ENCODE measurements around the gene PNLIPRP2.

The PNLIPRP2 gene

GRCh38 chr10:116611153-116611545, 9.6 kb upstream of the PNLIPRP2 start:
- FAIRE-seq (no peak), DNase-seq (ENCODE audit: insufficient read length, low spot score) (no peak)

GRCh38 chr10:116612107-116612769, 8.5 kb upstream of the PNLIPRP2 start:
- FAIRE-seq: no peak
- no peak for DNase-seq (ENCODE audit: insufficient read length, low spot score)

DNA sequence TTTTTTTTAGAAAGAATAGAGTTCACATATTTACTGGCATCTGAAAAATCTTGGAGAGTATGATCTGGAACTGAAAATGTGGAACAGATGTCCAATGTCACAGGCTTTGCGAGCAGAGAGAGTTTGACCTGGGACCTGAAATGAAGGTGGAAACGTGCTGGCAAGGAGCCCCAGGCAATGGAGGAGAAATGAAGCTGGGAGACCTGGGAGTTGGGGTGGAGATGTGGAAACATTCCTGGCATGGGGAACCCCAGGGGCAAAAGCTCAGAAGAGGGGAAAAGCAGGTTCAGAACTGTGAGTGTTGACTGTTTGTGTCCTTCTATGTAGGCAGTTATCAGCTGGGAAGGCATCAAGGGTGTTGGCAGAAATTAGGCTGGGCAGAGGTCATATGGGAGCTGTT, 7.3 kb upstream of the PNLIPRP2 start:
- no peak for DNase-seq (ENCODE audit: insufficient read length, low spot score)
- FAIRE-seq: no peak

- FAIRE-seq: no peak
- no peak for DNase-seq (ENCODE audit: insufficient read length, low spot score)
Observed at GRCh38 chr10:116614796-116615195, 6.0 kb upstream of the PNLIPRP2 start.

DNA sequence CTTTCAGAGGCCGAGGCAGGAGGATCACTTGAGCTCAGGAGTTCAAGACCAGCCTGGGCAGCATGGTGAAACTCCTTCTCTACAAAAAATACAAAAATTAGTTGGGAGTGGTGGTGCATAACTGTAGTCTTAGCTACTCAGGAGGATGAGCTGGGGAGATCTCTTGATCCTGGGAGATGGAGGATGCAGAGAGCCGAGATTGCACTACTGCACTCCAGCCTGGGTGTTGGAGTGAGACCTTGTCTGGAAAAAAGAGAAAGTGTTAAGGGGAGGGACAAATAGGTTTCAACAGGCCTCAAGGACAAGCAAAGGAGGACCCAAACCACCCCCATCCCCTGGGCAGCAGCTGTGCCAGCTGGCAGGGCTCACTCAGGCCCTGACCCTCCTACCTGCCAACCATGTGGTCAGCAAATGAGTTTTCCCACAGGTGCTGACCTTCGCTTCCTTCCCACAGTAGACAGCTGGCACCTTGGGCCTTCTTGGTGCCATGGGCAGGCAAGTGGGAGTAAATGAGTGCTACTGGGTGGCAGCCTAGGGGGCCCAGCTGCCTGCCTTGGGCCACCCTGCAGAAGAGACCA, 5.5 kb upstream of the PNLIPRP2 start:
- FAIRE-seq (no peak), DNase-seq (ENCODE audit: insufficient read length, low spot score) (no peak)

DNA sequence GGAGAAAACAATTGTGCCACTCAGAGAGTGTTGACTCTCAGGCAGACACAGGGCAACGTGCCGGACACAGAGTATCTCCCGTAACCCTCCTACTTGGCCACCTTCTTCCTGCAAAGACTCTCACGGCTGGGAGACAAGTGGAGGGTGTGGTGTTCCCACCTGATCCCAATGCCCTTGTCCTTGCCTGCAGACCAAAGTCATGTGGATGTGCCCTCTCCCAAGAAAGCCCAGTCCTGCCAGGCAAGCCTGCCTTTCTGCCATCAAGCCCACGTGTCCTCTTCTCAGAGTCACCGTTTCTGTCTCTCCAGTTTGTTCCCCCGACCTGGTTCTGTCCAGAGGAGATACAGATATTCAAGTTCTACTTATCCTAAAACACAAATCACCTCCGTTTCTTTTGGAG, 723 bp downstream of the PNLIPRP2 start:
- DNase-seq (ENCODE audit: insufficient read length, low spot score) (no peak), FAIRE-seq (no peak)

DNA sequence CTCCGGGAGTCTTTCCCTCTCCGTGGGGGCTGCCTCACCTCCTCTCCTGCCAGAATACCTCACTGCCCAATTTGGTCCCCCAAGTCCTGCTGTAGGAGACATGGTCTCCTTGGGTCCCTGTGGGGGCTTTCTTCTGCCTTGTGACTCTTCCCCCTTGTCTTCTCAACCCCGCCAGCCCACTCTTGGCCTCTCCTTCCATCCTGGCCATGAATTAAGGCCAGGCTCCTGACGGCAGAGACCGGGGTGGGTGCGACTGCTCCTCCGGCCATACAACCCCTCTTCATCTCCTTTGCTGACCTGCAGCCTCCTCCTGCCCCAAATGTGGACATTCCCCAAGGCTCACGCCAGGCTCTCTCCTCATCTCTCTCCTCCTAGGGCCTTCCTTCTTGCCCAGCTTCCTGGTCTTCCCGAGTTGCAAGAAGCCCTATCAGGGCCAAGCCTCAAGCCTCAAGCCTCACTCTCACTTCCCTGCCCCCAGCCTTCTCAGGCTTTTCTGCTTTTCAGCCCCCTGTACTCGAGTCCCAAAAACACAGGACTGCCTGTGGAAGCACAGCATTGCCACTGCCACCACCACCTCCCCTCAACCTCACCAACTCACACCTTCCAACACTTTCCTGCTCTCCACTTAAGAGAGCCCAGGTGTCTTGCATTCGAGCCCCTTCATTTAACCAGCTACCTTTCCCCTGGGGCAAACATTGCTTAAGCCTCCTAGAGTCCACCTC, 1.3 kb downstream of the PNLIPRP2 start:
- FAIRE-seq (no peak), DNase-seq (ENCODE audit: insufficient read length, low spot score) (no peak)

DNA sequence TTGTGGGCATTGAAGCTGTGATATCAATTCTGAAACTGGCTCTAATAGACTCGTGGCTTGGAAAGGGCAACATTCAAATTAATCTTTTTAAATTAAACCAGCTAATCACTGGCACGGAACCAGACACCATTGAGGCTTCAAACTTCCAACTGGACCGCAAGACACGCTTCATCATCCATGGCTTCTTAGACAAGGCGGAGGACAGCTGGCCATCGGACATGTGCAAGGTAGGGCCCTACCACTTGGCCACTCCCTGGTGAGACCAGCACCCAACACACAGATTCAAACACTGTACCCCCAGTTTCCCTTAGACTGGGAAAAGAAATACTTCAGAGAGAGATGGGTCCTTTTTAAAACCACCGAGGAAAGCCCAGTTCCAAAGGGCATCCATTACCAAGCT, 5.1 kb downstream of the PNLIPRP2 start:
- no peak for FAIRE-seq

DNA sequence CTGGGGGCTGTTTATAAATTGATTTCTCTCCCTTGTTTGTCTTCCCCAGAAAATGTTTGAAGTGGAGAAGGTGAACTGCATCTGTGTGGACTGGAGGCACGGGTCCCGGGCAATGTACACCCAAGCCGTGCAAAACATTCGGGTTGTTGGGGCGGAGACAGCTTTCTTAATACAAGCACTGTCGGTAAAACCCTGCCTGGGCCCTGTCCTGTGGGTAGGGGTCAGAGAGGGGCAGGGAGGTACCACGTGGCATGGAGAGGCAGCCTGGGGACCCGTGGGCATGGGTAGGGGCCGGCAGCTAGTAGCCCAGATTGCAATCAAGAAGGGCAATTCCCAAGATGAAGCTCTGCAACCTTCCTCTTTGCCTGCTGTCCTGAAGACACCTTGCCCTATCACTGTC, 6.1 kb downstream of the PNLIPRP2 start:
- DNase-seq (ENCODE audit: insufficient read length, low spot score) (no peak), FAIRE-seq (no peak)

More for the DNA sequence above, 5.1 kb downstream of the PNLIPRP2 start:
- no peak for DNase-seq (ENCODE audit: insufficient read length, low spot score)

DNA sequence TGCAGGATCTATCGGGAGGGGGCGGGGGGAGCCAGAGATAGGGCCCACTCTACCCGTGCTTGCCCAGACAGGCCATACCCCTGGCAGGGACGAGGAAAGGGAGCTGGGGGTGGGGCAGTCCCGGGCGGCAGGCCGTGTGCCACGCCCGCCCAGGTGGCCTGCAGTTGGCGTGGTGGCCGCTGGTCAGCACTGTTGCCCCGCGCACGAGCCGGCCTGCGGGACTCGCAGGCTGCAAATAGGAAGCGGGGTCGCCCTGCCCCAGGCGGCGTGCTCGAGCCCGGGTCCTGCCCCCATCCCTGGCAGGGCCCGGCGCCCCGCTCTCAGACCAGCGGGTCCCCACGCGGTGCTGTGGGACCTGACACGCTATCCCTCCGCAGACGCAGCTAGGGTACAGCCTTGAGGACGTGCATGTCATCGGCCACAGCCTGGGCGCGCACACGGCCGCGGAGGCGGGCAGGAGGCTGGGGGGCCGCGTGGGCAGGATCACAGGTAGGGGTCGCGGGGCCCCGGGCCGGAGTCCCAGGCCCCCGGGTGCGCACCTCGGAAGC, 6.7 kb downstream of the PNLIPRP2 start:
- no peak for DNase-seq (ENCODE audit: insufficient read length, low spot score)

DNA sequence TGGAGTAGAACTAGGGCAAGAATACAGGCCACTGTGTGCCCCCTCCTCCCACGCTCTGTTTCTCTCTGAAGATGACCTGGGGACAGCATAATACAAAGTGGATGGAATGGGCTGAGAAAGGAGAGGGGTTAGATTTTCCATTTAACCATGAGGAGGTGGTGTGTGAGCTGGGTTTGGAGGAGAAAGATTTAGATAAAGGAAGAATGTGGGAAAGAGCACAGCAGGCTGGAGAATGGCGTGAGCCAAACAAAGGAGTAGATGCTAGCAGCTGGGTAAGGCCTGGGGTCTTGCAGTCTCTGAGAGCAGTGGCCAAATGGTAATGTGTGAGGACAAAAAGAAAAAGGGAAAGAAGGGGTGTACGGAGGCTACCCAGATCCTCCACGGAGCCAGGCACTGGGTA, 8.6 kb downstream of the PNLIPRP2 start:
- DNase-seq (ENCODE audit: insufficient read length, low spot score) (no peak), FAIRE-seq (no peak)

More for the DNA sequence above, 6.7 kb downstream of the PNLIPRP2 start:
- FAIRE-seq: no peak

DNA sequence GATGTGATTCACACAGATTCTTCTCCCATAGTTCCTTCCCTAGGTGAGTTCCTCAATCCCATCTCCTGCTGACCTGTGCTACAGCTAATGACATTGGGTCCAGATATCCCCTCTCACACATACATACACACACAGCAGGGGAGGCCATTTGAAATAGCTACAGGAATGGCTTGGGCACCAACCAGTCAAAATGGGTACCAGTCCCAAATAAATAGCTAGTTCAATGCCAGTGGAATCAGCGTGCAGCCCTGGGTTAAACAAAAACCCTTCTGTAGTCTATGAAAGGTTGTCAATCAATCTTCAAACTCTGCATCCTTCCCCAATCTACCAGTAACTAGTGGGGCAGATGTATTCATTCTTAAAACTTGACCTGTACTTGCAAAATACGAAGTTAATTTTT, 9.3 kb downstream of the PNLIPRP2 start:
- no peak for FAIRE-seq

GRCh38 chr10:116631871-116632295, 11.1 kb downstream of the PNLIPRP2 start:
- no peak for DNase-seq (ENCODE audit: insufficient read length, low spot score)
- FAIRE-seq: no peak

More for the DNA sequence above, 9.3 kb downstream of the PNLIPRP2 start:
- no peak for DNase-seq (ENCODE audit: insufficient read length, low spot score)

GRCh38 chr10:116632596-116633215, 12.0 kb downstream of the PNLIPRP2 start:
- FAIRE-seq (no peak), DNase-seq (ENCODE audit: insufficient read length, low spot score) (no peak)

- FAIRE-seq (no peak), DNase-seq (ENCODE audit: insufficient read length, low spot score) (no peak)
Observed at GRCh38 chr10:116633216-116633600, 12.5 kb downstream of the PNLIPRP2 start.

DNA sequence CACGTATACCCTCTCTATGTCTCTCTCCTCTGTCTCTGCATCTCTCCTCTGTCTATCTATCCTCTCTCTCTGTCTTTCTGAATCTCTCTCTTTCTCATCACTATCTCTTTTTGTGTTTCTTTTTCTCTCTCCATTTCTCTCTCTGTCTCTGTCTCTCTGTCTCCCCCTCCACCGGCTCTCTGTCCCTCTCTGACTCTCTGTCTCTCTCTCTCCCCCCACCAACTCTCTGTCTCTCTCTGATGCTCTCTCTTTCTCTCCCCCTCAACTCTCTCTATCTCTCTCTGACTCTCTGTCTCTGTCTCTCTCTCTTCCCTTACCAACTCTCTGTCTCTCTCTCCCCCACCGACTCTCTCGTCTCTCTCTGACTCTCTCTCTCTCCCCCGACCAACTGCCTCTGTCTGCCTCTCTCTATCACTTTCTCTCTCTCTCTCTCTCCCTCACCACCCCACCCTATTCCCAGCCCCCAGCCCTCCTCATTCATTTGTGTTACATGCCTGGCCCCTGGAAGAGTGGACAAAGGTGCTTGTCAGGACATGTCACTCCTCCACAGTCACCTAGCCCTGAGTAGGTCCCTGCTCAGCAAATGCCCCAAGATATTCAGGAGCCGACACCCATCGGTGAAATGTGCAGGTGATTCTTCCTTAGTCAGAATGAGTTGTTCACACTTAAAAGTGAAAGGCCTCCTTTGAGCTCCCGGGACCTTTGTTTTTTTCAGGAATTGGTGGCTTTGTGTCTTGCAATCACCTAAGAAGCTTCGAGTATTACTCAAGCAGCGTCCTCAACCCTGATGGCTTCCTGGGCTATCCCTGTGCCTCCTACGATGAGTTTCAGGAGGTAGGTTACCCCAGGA, 13.6 kb downstream of the PNLIPRP2 start:
- no peak for FAIRE-seq
- DNase-seq (ENCODE audit: insufficient read length, low spot score): no peak

DNA sequence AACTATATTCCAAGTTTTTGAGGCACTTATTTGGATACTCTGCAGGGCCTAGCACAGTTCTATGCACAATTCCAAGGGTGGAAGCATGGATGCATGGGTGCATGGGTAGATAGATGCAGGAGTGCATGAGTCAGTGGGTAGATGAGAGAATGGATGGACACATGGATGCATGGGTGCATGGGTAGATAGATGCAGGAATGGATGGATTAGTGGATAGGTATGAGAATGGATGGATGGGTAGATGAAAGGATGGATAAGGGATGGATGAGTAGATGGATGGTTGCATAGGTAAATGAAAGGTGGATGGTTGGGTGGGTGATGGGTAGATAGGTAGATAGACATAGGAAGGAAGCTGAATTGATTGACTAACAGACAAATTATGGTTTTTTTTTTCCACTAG, 15.6 kb downstream of the PNLIPRP2 start:
- DNase-seq (ENCODE audit: insufficient read length, low spot score): no peak
- FAIRE-seq: no peak

DNA sequence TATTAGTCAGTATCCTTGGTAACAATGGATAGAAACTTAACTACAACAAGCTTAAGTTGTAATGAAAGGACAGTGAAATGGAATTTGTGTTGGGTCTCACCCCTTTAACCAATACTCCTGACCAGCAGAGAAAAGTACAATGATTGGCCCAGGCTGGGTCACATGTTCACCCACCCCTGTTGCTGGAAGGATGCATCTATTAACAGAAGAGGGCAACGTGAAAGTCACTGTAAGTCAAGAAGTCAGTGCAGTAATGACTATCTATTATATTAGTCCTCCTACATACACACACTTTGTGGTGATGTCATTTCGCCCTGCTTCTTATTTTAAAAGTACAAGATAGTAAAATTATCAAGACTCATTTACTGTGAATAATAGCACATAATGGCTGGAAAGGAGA, 16.2 kb downstream of the PNLIPRP2 start:
- no peak for DNase-seq (ENCODE audit: insufficient read length, low spot score)
- FAIRE-seq: no peak

DNA sequence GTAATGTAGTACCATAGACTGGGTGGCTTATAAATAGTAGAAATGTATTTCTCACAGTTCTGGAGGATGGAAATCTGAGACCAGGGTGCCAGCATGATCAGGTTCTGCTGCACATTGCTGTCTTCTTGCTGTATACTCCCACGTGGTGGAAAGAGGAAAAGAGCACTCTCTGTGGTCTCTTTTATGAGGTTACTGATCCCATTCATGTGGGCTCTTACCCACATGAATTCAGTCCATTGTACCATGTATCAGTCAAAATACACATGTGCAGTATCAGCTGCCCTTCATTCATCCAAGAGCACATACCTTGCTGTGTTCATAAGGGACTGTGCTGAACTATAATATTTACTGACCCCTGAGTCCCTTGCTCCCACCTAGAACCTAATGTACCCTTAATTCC, 17.1 kb downstream of the PNLIPRP2 start:
- FAIRE-seq: no peak
- no peak for DNase-seq (ENCODE audit: insufficient read length, low spot score)

GRCh38 chr10:116646502-116646901, 25.7 kb downstream of the PNLIPRP2 start:
- FAIRE-seq: no peak
- DNase-seq (ENCODE audit: insufficient read length, low spot score): no peak

All from GM19239 (cell line).